ENCODE measurements around the gene RANGAP1. TPM values are rescaled to one million over a fixed set of nuclear protein-coding genes. Genes with fewer than 3 reads are reported as not detected.

RANGAP1 gene
- total and polyA plus RNA-seq, 12 donors = 23.2 to 90.3 (median 31.4) TPM

- no peak for TF ChIP-seq CTCF (IDR thresholded peaks at IDR 0.05)
- intact Hi-C loops (cut with DNase I) = loop anchor here in 1 of 10 donors (10.0 kb wide), 1 partner anchor 61 kb away; the partner anchor contains the start of gene ZC3H7B
- no peaks in the 10 kb centered on the region for H3K9me3 ChIP-seq
- H3K36me3 ChIP-seq = peaks cover 0 to 35% (median 0%) of the 10 kb centered on the region in 9 donors
- no peaks in the 10 kb centered on the region for H3K27me3 ChIP-seq
- ATAC-seq = no peak
- DNase-seq = no peak
- 46 to 73% methylated on average over 6 of the region's 6 CpGs for WGBS, 2 donors
- H3K4me3 ChIP-seq = no peak overlapping the region
- H3K27ac ChIP-seq = peak overlapping the region in 4 of 10 donors; percentile 4 to 36 (median 20)
- peaks cover 0 to 13% (median 2%) of the 10 kb centered on the region in 9 donors for H3K4me1 ChIP-seq
Observed at GRCh38 chr22:41243361-41243760, 42.6 kb downstream of the RANGAP1 start.

GRCh38 chr22:41242396-41243117, 43.4 kb downstream of the RANGAP1 start:
- Histone ChIP-seq H3K36me3 (peaks cover 0 to 27% (median 0%) of the 10 kb centered on the region in 9 donors), H3K27ac (peak overlapping the region in 3 of 10 donors; percentile 4 to 25 (median 14)), H3K4me1 (peaks cover 0 to 12% (median 3%) of the 10 kb centered on the region in 9 donors), H3K4me3 (no peak overlapping the region), H3K27me3 (no peaks in the 10 kb centered on the region), H3K9me3 (no peaks in the 10 kb centered on the region)
- intact Hi-C loops (cut with DNase I) = loop anchor here in 1 of 10 donors (10.0 kb wide), 1 partner anchor 62 kb away; the partner anchor contains the start of gene ZC3H7B
- 85 to 94% methylated on average over 18 of the region's 18 CpGs for WGBS, 2 donors
- ATAC-seq = no peak
- TF ChIP-seq CTCF (IDR thresholded peaks at IDR 0.05) = no peak
- DNase-seq = no peak

GRCh38 chr22:41241133-41241676, 44.8 kb downstream of the RANGAP1 start:
- no peak for DNase-seq
- Histone ChIP-seq H3K4me3 (no peak overlapping the region), H3K36me3 (peaks cover 0 to 14% (median 0%) of the 10 kb centered on the region in 9 donors), H3K27me3 (no peaks in the 10 kb centered on the region), H3K27ac (peak overlapping the region in 3 of 10 donors; percentile 11 to 25 (median 19)), H3K9me3 (no peaks in the 10 kb centered on the region), H3K4me1 (peaks cover 7 to 21% (median 11%) of the 10 kb centered on the region in 9 donors)
- intact Hi-C loops (cut with DNase I) = loop anchor here in 1 of 10 donors (10.0 kb wide), 1 partner anchor 64 kb away; the partner anchor contains the start of gene ZC3H7B
- 91 to 95% methylated on average over 7 of the region's 7 CpGs for WGBS, 2 donors
- no peak for TF ChIP-seq CTCF (IDR thresholded peaks at IDR 0.05)
- ATAC-seq = no peak

GRCh38 chr22:41240377-41241132, 45.4 kb downstream of the RANGAP1 start, which contains the start of gene CHADL:
CHADL (minus strand) TSS chr22:41240931; CDS start chr22:41240881, 50 bp downstream.
- H3K27ac ChIP-seq = peak within 1 kb of the TSS in 3 of 10 donors; percentile 11 to 25 (median 19)
- ATAC-seq = peak in 2 of 8 donors; percentile 8 to 77
- no peak for DNase-seq

More at GRCh38 chr22:41240377-41241132, 45.4 kb downstream of the RANGAP1 start, which contains the start of gene CHADL:
- Histone ChIP-seq H3K4me1 (peaks cover 8 to 26% (median 11%) of the 10 kb centered on the region in 9 donors), H3K36me3 (peaks cover 0 to 8% (median 0%) of the 10 kb centered on the region in 9 donors), H3K27me3 (no peaks in the 10 kb centered on the region), H3K4me3 (no peak within 1 kb of the TSS), H3K9me3 (no peaks in the 10 kb centered on the region)
- intact Hi-C loops (cut with DNase I) = loop anchor here in 1 of 10 donors (10.0 kb wide), 1 partner anchor 64 kb away; the partner anchor contains the start of gene ZC3H7B
- TF ChIP-seq CTCF (IDR thresholded peaks at IDR 0.05) = no peak
- 58 to 78% methylated on average over 24 of the region's 24 CpGs for WGBS, 2 donors

Measured in heart right ventricle (tissue), 16 donors.